Activated CD8-positive, alpha-beta memory T cell treated with anti-CD3 and anti-CD28 coated beads for 1 hour (primary cell): ENCODE measurements around the gene DLG2.

Experiments
- DNase-seq, 2 donors: peaks; one replicate each; pipeline ENCODE4 v3.0.0-alpha.2; 2020; ENCODE audit warnings: low read depth in 1 of 2; ENCODE audit errors: extremely low read depth in 1 of 2

Gene DLG2

DNA sequence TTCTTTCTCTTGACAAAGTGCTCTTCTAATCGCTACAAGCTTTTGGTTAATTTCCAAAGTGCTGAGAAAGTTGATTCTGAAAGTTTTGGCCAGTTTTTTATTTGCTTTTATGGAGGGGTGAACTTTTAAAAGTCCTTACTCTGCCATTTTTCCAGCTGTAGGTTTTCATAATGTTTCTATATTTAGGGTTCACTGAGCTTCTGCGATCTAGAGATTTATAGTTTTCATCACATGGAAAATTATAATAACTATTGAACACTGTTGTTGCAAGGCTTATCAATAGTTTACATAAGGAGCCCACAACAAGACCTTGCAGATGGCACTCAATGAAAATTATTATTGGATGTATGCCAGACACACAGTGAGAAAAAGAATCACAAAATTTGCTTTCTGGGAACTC is 55.1 kb downstream of the DLG2 start:
- no peak for DNase-seq

GRCh38 chr11:85569525-85569924 is 57.6 kb downstream of the DLG2 start:
- DNase-seq, result no peak

GRCh38 chr11:85558411-85558810 is 68.7 kb downstream of the DLG2 start:
- no peak for DNase-seq

DNA sequence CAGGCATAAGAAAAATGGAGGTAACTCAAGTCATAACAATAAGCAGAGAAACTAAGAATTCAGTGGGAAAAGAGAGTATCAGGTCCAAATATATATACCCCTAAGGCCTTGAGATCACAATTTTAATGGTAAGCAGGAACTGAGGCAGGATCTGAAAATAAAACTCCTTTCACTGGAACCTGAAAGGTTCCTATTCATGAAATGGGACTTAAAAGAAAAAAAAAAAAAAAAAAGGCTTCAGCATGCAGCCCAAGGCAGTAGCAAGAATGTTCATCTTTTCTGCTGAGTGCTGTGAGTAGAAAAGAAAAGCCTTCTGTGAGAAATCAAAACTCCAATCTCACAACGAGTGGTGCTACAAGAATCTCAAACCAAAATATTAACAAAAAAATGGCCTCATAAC is 75.3 kb downstream of the DLG2 start:
- no peak for DNase-seq

DNA sequence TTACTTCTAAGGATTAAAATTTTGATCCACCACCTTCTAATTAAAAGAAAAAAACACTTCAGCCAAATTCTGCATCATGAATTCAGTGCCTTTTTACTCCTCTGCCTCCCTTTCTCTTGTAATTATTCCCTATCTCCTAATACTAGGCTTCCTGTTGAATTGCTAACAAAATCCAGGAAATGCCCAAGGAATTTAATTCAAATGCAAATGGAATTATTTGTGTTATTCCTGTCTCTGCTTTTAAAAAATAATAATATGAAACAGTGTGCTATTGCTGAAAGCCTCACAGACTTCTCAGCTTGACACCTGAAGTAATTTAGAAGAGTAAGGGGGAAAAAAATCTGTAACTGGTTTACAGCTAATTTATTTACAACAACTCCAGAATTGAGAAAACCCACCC is 85.5 kb downstream of the DLG2 start:
- no peak for DNase-seq

- no peak for DNase-seq
These were observed 86.4 kb downstream of the DLG2 start for GRCh38 chr11:85540635-85541205.

DNA sequence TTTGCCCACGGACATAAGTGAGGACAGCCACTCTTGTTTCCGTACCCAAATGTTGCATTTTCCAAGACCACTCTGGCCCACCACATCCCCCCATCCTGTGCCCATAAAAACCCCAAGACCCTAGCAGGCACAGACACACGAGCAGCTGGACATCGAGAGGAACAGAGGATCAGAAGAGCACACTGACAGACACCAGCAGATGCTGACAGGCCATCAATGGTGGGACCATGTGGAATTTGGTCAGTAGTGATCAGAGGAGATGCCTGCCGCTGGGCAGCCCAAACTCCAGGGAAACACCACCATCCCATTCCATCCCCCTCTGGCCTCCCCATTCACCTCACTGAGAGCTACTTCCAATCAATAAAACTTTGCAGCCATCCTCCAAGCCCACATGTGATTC is 87.0 kb downstream of the DLG2 start:
- no peak for DNase-seq

- no peak for DNase-seq
These were observed 87.4 kb downstream of the DLG2 start for GRCh38 chr11:85539740-85540139.

DNA sequence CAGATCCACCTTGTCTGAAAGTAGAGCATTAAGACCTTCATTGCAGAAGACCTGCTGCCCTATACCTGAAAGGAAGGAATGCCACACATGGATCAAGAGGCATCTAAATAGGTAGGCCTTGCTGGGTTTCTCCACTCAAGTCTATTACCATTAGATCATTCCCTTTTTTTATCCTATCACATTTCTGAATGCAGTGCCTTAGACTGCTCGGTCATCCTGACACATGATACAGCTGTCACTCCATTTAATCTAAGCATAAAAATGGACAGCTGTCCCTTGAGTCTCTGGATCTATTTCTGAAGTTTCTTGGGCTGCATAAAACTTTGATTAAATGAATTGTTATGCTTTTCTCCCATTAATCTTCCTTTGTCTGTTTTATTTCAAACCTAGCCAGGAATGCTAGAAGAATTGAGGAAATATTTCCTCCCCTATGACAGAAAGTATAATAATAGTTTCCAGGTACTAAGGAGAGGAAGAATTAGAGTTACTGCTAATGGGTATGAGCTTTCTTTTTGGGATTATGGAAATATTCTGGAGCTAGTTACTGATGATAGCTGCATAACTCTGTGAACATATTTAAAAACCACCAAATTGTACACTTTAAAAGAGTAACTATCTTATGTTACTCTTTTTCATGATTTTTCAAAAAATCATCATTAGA is 88.0 kb downstream of the DLG2 start:
- no peak for DNase-seq

DNA sequence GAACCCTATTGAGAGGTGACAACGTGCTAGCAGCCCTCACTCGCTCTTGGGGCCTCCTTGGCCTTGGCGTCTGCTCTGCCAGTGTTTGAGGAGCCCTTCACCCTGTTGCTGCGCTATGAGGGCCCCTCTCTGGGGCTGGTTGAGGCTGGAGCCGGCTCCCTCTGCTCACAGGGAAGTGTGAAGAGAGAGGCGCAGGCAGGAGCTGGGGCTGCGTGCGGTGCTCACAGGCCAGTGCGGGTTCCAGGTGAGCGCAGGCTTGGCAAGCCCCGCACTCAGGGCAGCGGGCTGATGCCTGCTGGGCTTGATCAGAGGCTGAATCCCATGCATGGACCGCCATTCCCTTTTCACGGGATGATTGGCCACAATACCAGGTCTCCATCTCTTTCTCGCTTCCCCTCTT is 90.7 kb downstream of the DLG2 start:
- no peak for DNase-seq

GRCh38 chr11:85534806-85535205 is 92.3 kb downstream of the DLG2 start:
- DNase-seq, result no peak

- no peak for DNase-seq
These were observed 95.8 kb downstream of the DLG2 start for GRCh38 chr11:85531191-85531897.

- DNase-seq, result no peak
These were observed 96.5 kb downstream of the DLG2 start for GRCh38 chr11:85530634-85531033.

DNA sequence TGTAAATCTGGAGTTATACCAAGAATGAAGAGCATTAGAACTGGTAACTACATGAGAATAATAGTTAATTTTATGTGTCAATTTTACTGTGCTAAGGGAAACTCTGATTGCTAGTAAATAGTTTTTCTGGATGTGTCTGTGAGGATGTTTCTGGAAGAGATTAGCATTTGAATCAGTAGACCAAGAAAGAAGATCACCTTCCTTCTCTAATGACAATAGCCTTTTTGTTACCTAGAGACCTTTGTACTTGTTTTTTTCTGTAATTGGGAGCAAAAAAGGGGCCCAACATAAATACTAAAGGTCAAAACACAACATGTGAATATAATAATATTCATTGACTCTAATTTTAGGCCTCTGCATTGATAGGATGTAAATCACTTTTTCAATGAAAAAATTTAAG is 100.6 kb downstream of the DLG2 start:
- DNase-seq, result no peak

DNA sequence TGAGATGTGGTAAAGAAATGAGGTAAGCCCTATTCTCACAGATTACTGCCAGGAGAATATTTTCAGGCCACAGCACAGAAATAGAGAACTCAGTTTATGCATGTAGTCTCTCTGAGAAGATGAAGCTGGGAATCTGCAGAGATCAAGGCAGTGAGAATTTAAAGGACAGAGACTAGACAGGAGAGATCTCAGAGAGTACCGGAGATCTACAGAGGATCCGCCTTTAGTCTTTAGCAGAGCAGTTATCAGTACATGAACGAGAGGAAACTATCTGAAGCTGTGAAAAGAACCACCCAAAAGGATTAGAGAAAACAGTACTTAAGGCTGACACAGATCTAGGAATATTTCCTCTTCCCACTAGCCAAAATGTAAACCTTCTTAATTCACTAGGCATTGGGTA is 101.5 kb downstream of the DLG2 start:
- DNase-seq, result no peak

DNA sequence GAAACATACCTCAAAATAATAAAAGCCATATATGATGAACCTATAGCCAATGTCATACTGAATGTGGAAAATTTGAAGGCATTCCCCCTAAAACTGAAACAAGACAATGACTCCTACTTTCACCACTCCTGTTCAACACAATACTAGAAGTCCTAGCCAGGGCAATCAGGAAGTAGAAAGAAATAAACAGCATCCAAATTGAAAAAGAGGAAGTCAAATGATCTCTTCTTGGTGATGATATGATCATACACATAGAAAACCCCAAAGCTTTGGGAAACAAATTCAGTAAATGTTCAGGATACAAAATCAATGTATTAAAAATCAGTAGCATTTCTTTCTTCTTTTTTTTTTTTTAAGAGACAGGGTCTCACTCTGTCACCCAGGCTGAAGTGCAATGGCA is 109.9 kb downstream of the DLG2 start:
- no peak for DNase-seq

DNA sequence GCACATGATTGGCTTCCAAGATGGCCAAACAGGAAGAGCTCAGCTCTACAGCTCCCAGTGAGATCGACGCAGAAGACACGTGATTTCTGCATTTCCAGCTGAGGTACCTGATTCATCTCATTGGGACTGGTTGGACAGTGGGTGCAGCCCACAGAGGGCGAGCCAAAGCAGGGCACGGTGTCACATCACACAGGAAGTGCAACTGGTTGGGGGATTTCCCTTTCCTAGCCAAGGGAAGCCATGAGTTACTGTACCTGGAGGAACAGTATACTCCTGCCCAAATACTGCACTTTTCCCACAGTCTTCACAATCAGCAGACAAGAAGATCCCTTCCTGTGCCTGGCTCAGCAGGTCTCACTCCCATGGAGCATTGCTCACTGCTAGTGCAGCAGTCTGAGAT is 131.2 kb downstream of the DLG2 start:
- DNase-seq, result no peak

DNA sequence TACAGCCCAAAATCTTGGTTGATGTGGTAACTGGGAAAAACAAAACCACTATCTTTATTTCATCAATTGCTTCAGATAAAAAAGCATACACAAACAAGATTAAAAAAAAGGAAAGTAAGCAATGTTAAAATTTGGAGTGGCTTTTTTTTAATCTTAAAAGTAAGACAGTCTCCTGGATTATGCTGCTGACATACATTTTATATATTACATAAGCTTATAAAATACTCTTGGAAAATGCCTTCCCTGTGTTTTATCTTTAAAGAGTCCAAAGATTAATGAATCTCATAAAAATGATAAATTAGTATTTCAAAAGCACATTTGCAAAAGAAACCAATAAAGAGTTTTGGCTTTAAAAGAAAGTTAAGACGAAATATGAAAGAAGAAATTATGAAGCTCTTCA is 132.7 kb downstream of the DLG2 start:
- no peak for DNase-seq

GRCh38 chr11:85485902-85486301 is 141.2 kb downstream of the DLG2 start:
- DNase-seq, result no peak

GRCh38 chr11:85483861-85484260 is 143.3 kb downstream of the DLG2 start:
- no peak for DNase-seq

GRCh38 chr11:85481862-85482261 is 145.3 kb downstream of the DLG2 start:
- no peak for DNase-seq
